SK-N-SH treated with all-trans-retinoic acid at 6 μM for 48 hours (cell line): Measurements from ENCODE around the gene R3HDM1.

Experiments
- ARNTL ChIP-seq: fragments of 450-650 bp; formaldehyde crosslinking; IDR thresholded peaks from 2 replicates; pipeline ENCODE4 v1.5.0; 2020; ENCODE audit warnings: low read depth, mild to moderate bottlenecking, moderate library complexity, borderline replicate concordance
- ESRRG ChIP-seq: fragments of 250-450 bp; sonication (Bioruptor Pico); IDR thresholded peaks from 2 replicates; pipeline ENCODE4 v1.6.1; 2021; ENCODE audit warnings: mild to moderate bottlenecking
- GLIS3 ChIP-seq: fragments of 250-450 bp; sonication (Bioruptor Pico); IDR thresholded peaks from 2 replicates; pipeline ENCODE4 v1.5.0; 2020; ENCODE audit warnings: mild to moderate bottlenecking, moderate library complexity
- OSR1 ChIP-seq: fragments of 250-450 bp; sonication (Bioruptor Pico); IDR thresholded peaks from 2 replicates; pipeline ENCODE4 v1.8.0; 2022; ENCODE audit warnings: moderate library complexity, mild to moderate bottlenecking, inconsistent platforms
- PATZ1 ChIP-seq: fragments of 250-450 bp; sonication (Bioruptor Pico); IDR thresholded peaks from 2 replicates; pipeline ENCODE4 v1.8.0; 2020; ENCODE audit warnings: mild to moderate bottlenecking, moderate library complexity, borderline replicate concordance
- POU6F1 ChIP-seq: fragments of 250-450 bp; sonication (Bioruptor Pico); IDR thresholded peaks from 2 replicates; pipeline ENCODE4 v1.8.0; 2021; ENCODE audit warnings: low read depth, mild to moderate bottlenecking, moderate library complexity, borderline replicate concordance
- PPARA ChIP-seq: fragments of 250-450 bp; sonication (Bioruptor Pico); IDR thresholded peaks from 2 replicates; pipeline ENCODE4 v1.5.0; 2020; ENCODE audit warnings: mild to moderate bottlenecking, borderline replicate concordance
- RARB ChIP-seq: fragments of 250-450 bp; sonication (Bioruptor Pico); IDR thresholded peaks from 2 replicates; pipeline ENCODE4 v1.8.0; 2021; ENCODE audit warnings: mild to moderate bottlenecking, moderate library complexity
- SNAI2 ChIP-seq: fragments of 250-450 bp; sonication (Bioruptor Pico); IDR thresholded peaks from 2 replicates; pipeline ENCODE4 v1.5.0; 2020; ENCODE audit warnings: mild to moderate bottlenecking, moderate library complexity
- TOX ChIP-seq: fragments of 250-450 bp; sonication (Bioruptor Pico); IDR thresholded peaks from 2 replicates; pipeline ENCODE4 v1.8.0; 2021; ENCODE audit warnings: mild to moderate bottlenecking, moderate library complexity, borderline replicate concordance
- TSHZ2 ChIP-seq: fragments of 250-450 bp; sonication (Bioruptor Pico); IDR thresholded peaks from 2 replicates; pipeline ENCODE4 v1.5.0; 2020; ENCODE audit warnings: mild to moderate bottlenecking, moderate library complexity
- ZFP3 ChIP-seq: fragments of 250-450 bp; sonication (Bioruptor Pico); IDR thresholded peaks from 2 replicates; pipeline ENCODE4 v1.5.0; 2020; ENCODE audit warnings: mild to moderate bottlenecking, moderate library complexity
- ZFP30 ChIP-seq: fragments of 450-650 bp; formaldehyde crosslinking; IDR thresholded peaks from 2 replicates; pipeline ENCODE4 v1.5.0; 2022; ENCODE audit warnings: mild to moderate bottlenecking, moderate library complexity

- TF ChIP-seq ZFP30, result no peak
- no peak for TF ChIP-seq GLIS3 (CRISPR knock-in tag)
- TF ChIP-seq ESRRG (CRISPR knock-in tag), result no peak
- no peak for TF ChIP-seq TOX (CRISPR knock-in tag)
- TF ChIP-seq ZFP3 (CRISPR knock-in tag), result no peak
- TF ChIP-seq PPARA, result no peak
- no peak for TF ChIP-seq RARB (CRISPR knock-in tag)
- no peak for TF ChIP-seq PATZ1 (CRISPR knock-in tag)
- no peak for TF ChIP-seq OSR1 (CRISPR knock-in tag)
- no peak for TF ChIP-seq TSHZ2
- TF ChIP-seq POU6F1, result no peak
- TF ChIP-seq ARNTL (CRISPR knock-in tag), result no peak
- TF ChIP-seq SNAI2 (CRISPR knock-in tag), result no peak
Measured at GRCh38 chr2:135590619-135591260, 59.5 kb downstream of the R3HDM1 start.
